Brain microvascular endothelial cell (primary cell): ENCODE measurements around the gene ZNF668.

Experiments used
- DNase-seq: peaks from one replicate; pipeline ENCODE4 v3.0.0-alpha.2; 2020
- H3K27ac ChIP-seq: fragments of 250-450 bp; sonication (Bioruptor Pico); 2 replicates; pipeline ENCODE4 v1.5.1; 2020; ENCODE audit warnings: mild to moderate bottlenecking, moderate library complexity
- H3K27me3 ChIP-seq: fragments of 250-450 bp; sonication (Bioruptor Pico); replicated peaks from 2 replicates; pipeline ENCODE4 v1.5.1; 2020; ENCODE audit warnings: mild to moderate bottlenecking
- H3K36me3 ChIP-seq: fragments of 250-450 bp; sonication (Bioruptor Pico); replicated peaks from 2 replicates; pipeline ENCODE4 v1.5.1; 2020; ENCODE audit warnings: mild to moderate bottlenecking
- H3K4me3 ChIP-seq: 2 replicates; pipeline ENCODE4 v1.5.1; 2011; ENCODE audit warnings: low read depth, mild to moderate bottlenecking, control low read depth, low read length, moderate library complexity
- CTCF ChIP-seq: IDR thresholded peaks from 2 replicates; pipeline ENCODE4 v1.5.1; 2011; ENCODE audit warnings: low read depth, mild to moderate bottlenecking, moderate library complexity, low read length, control low read depth, inconsistent platforms; ENCODE audit errors: missing control alignments
- in situ Hi-C: cut with HindIII; loops from 2 replicates; pipeline ENCODE4 v1.10.0; 2017; ENCODE audit warnings: low sequenced_read_pairs, low pct_ligation_motif_present

The ZNF668 gene

GRCh38 chr16:31099860-31100638 is 26.0 kb upstream of the ZNF668 start:
- no peaks in the 10 kb centered on the region for H3K36me3 ChIP-seq
- no peak overlapping the region for H3K4me3 ChIP-seq
- no peak for TF ChIP-seq CTCF
- H3K27me3 ChIP-seq, result no peaks in the 10 kb centered on the region
- in situ Hi-C loops, result no loop called here
- DNase-seq, result peak; percentile 87
- H3K27ac ChIP-seq, result peak overlapping the region; percentile 52

GRCh38 chr16:31094424-31095120 is 20.5 kb upstream of the ZNF668 start, which contains the start of gene VKORC1:
VKORC1 (minus strand) TSS chr16:31094797; CDS start chr16:31094729, 68 bp downstream.
- in situ Hi-C loops, result no loop called here
- Histone ChIP-seq H3K4me3 (peak within 1 kb of the TSS; percentile 96), H3K27me3 (no peaks in the 10 kb centered on the region), H3K27ac (peak within 1 kb of the TSS; percentile 45), H3K36me3 (peaks cover under 1% of the 10 kb centered on the region)
- DNase-seq, result peak; percentile 97
- TF ChIP-seq CTCF, result no peak

- in situ Hi-C loops, result no loop called here
- no peak for DNase-seq
- Histone ChIP-seq H3K27ac (peak overlapping the region; percentile 45), H3K27me3 (no peaks in the 10 kb centered on the region), H3K36me3 (peaks cover 6% of the 10 kb centered on the region), H3K4me3 (peak overlapping the region; percentile 96)
- TF ChIP-seq CTCF, result no peak
Measured at GRCh38 chr16:31094088-31094423, 20.0 kb upstream of the ZNF668 start.

- H3K27me3 ChIP-seq, result no peaks in the 10 kb centered on the region
- in situ Hi-C loops, result no loop called here
- H3K36me3 ChIP-seq, result peaks cover 12% of the 10 kb centered on the region
- no peak for DNase-seq
- TF ChIP-seq CTCF, result no peak
- peak overlapping the region; percentile 96 for H3K4me3 ChIP-seq
- no peak overlapping the region for H3K27ac ChIP-seq
Measured at GRCh38 chr16:31093132-31093703, 19.2 kb upstream of the ZNF668 start.

GRCh38 chr16:31092330-31092729 is 18.3 kb upstream of the ZNF668 start:
- in situ Hi-C loops, result no loop called here
- no peak overlapping the region for H3K4me3 ChIP-seq
- peaks cover 12% of the 10 kb centered on the region for H3K36me3 ChIP-seq
- H3K27me3 ChIP-seq, result no peaks in the 10 kb centered on the region
- no peak overlapping the region for H3K27ac ChIP-seq
- no peak for TF ChIP-seq CTCF
- DNase-seq, result no peak
